Hepatocyte (in vitro differentiated cells): ENCODE measurements around the gene SYT8. TPM values are rescaled to one million over a fixed set of nuclear protein-coding genes. Genes with fewer than 3 reads are reported as not detected.

Experiments
- DNase-seq: peaks from one replicate; pipeline ENCODE4 v3.0.0-alpha.2; 2016; ENCODE audit warnings: low spot score
- H2AFZ ChIP-seq: fragments of 200-600 bp; sonication (generic); 2 replicates; pipeline ENCODE4 v1.6.0; 2016; ENCODE audit warnings: antibody characterized with exemption, mild to moderate bottlenecking
- H3K27ac ChIP-seq: fragments of 200-600 bp; sonication (generic); 2 replicates; pipeline ENCODE4 v1.5.1; 2016; ENCODE audit warnings: mild to moderate bottlenecking
- H3K27me3 ChIP-seq: fragments of 200-600 bp; sonication (generic); 2 replicates; pipeline ENCODE4 v1.6.1; 2016
- H3K36me3 ChIP-seq: fragments of 200-600 bp; sonication (generic); replicated peaks from 2 replicates; pipeline ENCODE4 v1.5.1; 2016; ENCODE audit warnings: low read depth; ENCODE audit not compliant: insufficient read depth
- H3K4me1 ChIP-seq: fragments of 200-600 bp; sonication (generic); 2 replicates; pipeline ENCODE4 v1.5.1; 2016; ENCODE audit warnings: mild to moderate bottlenecking, moderate library complexity; ENCODE audit not compliant: insufficient read depth
- H3K4me2 ChIP-seq: fragments of 200-600 bp; sonication (generic); 2 replicates; pipeline ENCODE4 v1.6.0; 2016
- H3K4me3 ChIP-seq: fragments of 200-600 bp; sonication (generic); 2 replicates; pipeline ENCODE4 v1.5.1; 2016; ENCODE audit warnings: mild to moderate bottlenecking
- H3K79me2 ChIP-seq: fragments of 200-600 bp; sonication (generic); 2 replicates; pipeline ENCODE4 v1.6.0; 2017; ENCODE audit warnings: mild to moderate bottlenecking
- H3K9me2 ChIP-seq: fragments of 200-600 bp; sonication (generic); replicated peaks from 2 replicates; pipeline ENCODE4 v1.6.0; 2017; ENCODE audit warnings: mild to moderate bottlenecking; ENCODE audit not compliant: insufficient read depth
- H3K9me3 ChIP-seq: fragments of 200-600 bp; sonication (generic); 2 replicates; pipeline ENCODE4 v1.5.1; 2016; ENCODE audit warnings: low read depth, mild to moderate bottlenecking
- H4K20me1 ChIP-seq: fragments of 200-600 bp; sonication (generic); 2 replicates; pipeline ENCODE4 v1.6.0; 2016; ENCODE audit warnings: mild to moderate bottlenecking; ENCODE audit not compliant: insufficient read depth, poor library complexity, severe bottlenecking
- CTCF ChIP-seq: fragments of 200-600 bp; sonication (generic); IDR thresholded peaks from 2 replicates; pipeline ENCODE4 v1.5.1; 2016; ENCODE audit warnings: antibody characterized with exemption, mild to moderate bottlenecking; ENCODE audit not compliant: poor library complexity
- EZH2 ChIP-seq: fragments of 200-600 bp; sonication (generic); IDR thresholded peaks from 2 replicates; pipeline ENCODE4 v1.6.1; 2016; ENCODE audit warnings: antibody characterized with exemption, mild to moderate bottlenecking, borderline replicate concordance
- EZH2phosphoT487 ChIP-seq: fragments of 200-600 bp; sonication (generic); IDR thresholded peaks from one replicate; pipeline ENCODE4 v1.6.1; 2018; ENCODE audit warnings: antibody characterized with exemption, mild to moderate bottlenecking, low read depth, moderate library complexity; ENCODE audit not compliant: unreplicated experiment, severe bottlenecking
- WGBS: methylation state at CpG from one replicate; pipeline ENCODE4 v1.1.6; 2016; ENCODE audit warnings: low lambda C conversion rate; ENCODE audit errors: missing lambda C conversion rate; 5-methylcytosine and 5-hydroxymethylcytosine counted together
- polyA plus RNA-seq: library from polyadenylated mRNA; unstranded; fragments of >200 nt; fragmentation: Nextera tagmentation; extraction: Ambion mirVana; gene quantifications from 2 replicates; pipeline ENCODE4 v1.2.1, GENCODE V29; 2016
- total RNA-seq: library from RNA; depleted of rRNA; stranded (reverse); fragments of >200 nt; gene quantifications from 2 replicates; pipeline ENCODE4 v1.2.3, GENCODE V29; 2014

The SYT8 gene
- total and polyA plus RNA-seq, 2 experiments from 2014 or later = 6.3 to 29.2 TPM

GRCh38 chr11:1866226-1866625, 31.4 kb downstream of the SYT8 start:
- Histone ChIP-seq H3K36me3 (no peaks in the 10 kb centered on the region), H3K4me2 (no peak overlapping the region), H3K79me2 (no peaks in the 10 kb centered on the region), H3K27ac (no peak overlapping the region), H3K27me3 (no peaks in the 10 kb centered on the region), H3K9me3 (no peaks in the 10 kb centered on the region), H3K4me3 (no peak overlapping the region), H3K4me1 (peaks cover 18% of the 10 kb centered on the region), H3K9me2 (no peaks in the 10 kb centered on the region), H4K20me1 (no peaks in the 10 kb centered on the region), H2AFZ (no peak overlapping the region)
- no peak for DNase-seq
- TF ChIP-seq CTCF (no peak), EZH2 (no peak), EZH2phosphoT487 (no peak)
- WGBS = 97% methylated on average over 8 of the region's 8 CpGs

- no peak overlapping the region for H2AFZ ChIP-seq
- H3K4me3 ChIP-seq = no peak overlapping the region
- no peaks in the 10 kb centered on the region for H3K36me3 ChIP-seq
- H3K27me3 ChIP-seq = no peaks in the 10 kb centered on the region
- H3K79me2 ChIP-seq = no peaks in the 10 kb centered on the region
- H4K20me1 ChIP-seq = no peaks in the 10 kb centered on the region
- H3K27ac ChIP-seq = no peak overlapping the region
- peaks cover 18% of the 10 kb centered on the region for H3K4me1 ChIP-seq
- 91% methylated on average over 13 of the region's 15 CpGs for WGBS
- no peak for DNase-seq
- TF ChIP-seq CTCF (no peak), EZH2phosphoT487 (no peak), EZH2 (no peak)
- no peaks in the 10 kb centered on the region for H3K9me2 ChIP-seq
- H3K9me3 ChIP-seq = no peaks in the 10 kb centered on the region
- no peak overlapping the region for H3K4me2 ChIP-seq
Measured at GRCh38 chr11:1866776-1867175, 32.0 kb downstream of the SYT8 start.

- Histone ChIP-seq H3K36me3 (no peaks in the 10 kb centered on the region), H3K9me2 (no peaks in the 10 kb centered on the region), H3K27ac (no peak overlapping the region), H3K4me3 (no peak overlapping the region), H3K79me2 (no peaks in the 10 kb centered on the region), H2AFZ (no peak overlapping the region), H3K4me2 (no peak overlapping the region), H3K9me3 (no peaks in the 10 kb centered on the region), H4K20me1 (no peaks in the 10 kb centered on the region), H3K27me3 (no peaks in the 10 kb centered on the region), H3K4me1 (peaks cover 18% of the 10 kb centered on the region)
- WGBS = 91% methylated on average over 8 of the region's 8 CpGs
- TF ChIP-seq EZH2 = no peak
- TF ChIP-seq CTCF = no peak
- no peak for TF ChIP-seq EZH2phosphoT487
- DNase-seq = no peak
Measured at GRCh38 chr11:1867381-1867780, 32.6 kb downstream of the SYT8 start.
